ENCODE results near the gene WDR86. TPM values are rescaled to one million over a fixed set of nuclear protein-coding genes. Genes with fewer than 3 reads are reported as not detected.

WDR86 gene
- total RNA-seq, 1 donor, result 1.1 TPM

- DNase-seq (ENCODE audit: low read depth in 2 of 3, low spot score in 2 of 3), result peak; percentile 42 to 64 (median 63)
Observed at GRCh38 chr7:151408839-151409666, 785 bp downstream of the WDR86 start.

DNA sequence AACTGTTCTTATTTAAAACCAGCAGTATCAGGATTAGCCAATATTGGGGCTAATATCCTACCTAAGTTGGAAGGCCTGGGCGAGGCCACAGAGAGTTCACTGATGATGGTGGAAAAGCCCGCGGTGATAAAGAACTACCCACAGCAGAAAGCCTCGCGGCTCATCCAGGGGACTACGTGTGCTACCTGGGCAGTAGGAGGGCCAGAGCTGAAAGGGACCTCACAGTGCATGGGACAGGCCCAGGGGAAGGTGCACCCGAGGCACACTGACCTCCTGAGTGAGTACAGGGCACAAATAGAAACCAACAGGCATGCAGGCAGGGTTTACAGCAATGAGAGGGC lies 1.4 kb downstream of the WDR86 start:
- DNase-seq (ENCODE audit: low read depth in 2 of 3, low spot score in 2 of 3), result no peak

DNA sequence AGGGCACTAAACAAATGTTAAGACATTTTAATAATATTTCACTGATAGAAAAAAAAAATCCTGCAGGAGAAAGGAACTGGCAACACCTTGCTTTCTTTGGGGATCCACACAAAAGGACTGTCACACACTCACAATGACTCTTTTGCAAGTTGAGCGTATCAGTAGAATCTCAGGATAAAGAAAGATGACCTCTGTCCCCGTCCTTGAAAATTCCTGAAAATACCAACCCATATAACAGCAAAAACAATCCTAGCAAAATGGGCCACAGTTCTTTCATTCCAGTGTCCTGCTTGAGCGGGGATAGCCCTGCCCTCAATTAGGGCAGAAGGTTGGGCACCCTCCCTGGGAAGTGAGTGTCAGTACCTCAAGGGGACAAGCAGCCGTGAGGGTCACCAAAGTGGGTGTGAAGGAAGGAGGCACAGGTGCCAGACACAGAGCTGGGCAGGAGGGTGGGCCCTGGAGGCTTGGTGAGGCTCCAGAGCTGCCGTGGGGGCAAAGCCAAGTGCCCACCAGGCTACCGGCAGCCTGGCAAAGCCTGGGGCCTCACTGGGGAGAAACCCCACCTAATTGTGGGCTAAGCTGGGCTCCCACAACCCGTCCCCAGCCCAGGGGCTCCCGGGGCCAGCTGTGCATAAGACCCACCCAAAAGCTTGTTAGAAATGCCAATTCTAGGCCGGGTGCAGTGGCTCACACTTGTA lies 2.8 kb downstream of the WDR86 start:
- no peak for DNase-seq (ENCODE audit: low read depth in 2 of 3, low spot score in 2 of 3)

GRCh38 chr7:151406051-151406875 lies 3.6 kb downstream of the WDR86 start:
- DNase-seq (ENCODE audit: low read depth in 2 of 3, low spot score in 2 of 3), result no peak

- no peak for DNase-seq (ENCODE audit: low read depth in 2 of 3, low spot score in 2 of 3)
Observed at GRCh38 chr7:151405588-151405987, 4.2 kb downstream of the WDR86 start.

GRCh38 chr7:151405056-151405455 lies 4.8 kb downstream of the WDR86 start:
- no peak for DNase-seq (ENCODE audit: low read depth in 2 of 3, low spot score in 2 of 3)

- no peak for DNase-seq (ENCODE audit: low read depth in 2 of 3, low spot score in 2 of 3)
Observed at GRCh38 chr7:151404216-151405011, 5.4 kb downstream of the WDR86 start.

DNA sequence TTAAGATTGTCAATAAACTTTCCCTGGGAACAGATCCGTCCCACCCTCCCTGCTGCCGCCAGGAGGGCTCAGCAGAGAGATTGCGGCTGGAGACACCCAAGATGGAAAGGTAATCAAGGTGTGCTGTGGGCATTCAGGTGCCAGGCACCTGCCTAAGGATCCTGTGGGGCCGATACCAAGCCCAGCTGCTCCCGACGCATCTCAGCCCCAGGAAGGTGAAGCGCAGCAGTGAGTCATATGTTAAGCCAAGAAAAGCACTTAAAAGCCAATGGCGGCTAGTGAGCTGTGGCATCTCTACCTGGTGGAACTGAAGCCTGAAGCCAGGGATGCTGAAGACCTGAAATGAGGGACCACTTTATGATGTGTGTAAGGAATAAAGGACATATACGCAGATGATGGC lies 6.1 kb downstream of the WDR86 start:
- no peak for DNase-seq (ENCODE audit: low read depth in 2 of 3, low spot score in 2 of 3)

DNA sequence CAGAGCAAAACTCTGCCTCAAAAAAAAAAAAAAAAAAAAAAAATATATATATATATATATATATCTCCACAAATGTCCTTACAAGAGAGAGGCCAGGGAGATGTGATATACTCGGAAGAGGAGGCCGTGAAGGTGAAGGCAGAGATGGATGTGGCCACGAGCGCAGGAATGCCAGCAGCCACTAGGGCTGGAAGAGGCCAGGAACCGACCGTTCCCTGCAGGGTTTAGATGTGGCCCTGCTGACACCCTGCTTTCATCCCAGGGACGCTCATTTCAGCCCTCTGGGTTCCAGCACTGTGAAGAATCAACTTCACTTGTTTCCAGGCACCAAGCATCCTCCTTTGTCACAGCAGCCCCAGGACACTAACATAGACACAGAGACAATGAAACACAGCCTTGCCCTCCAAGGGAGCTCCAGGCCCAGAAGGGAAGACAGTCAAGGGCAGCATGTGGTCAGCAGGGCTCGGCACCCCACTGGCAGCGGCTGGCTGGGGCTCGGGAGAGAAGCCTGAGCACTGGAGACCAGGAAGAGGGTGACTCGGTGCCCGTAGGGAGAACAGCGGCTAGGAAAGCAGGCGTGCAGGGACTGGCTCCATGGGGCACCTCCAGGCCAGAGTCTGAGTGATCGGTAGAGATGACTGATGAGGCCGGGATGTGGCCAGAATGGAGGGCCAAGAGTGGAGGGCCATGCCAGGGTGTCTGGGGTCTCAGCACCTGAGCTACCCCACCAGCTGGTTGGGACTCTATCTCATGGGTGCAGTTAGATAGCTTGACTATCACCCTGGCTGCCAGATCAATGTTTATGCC lies 7.6 kb downstream of the WDR86 start:
- DNase-seq (ENCODE audit: low read depth in 2 of 3, low spot score in 2 of 3), result no peak

GRCh38 chr7:151400626-151401315 lies 9.1 kb downstream of the WDR86 start:
- DNase-seq (ENCODE audit: low read depth in 2 of 3, low spot score in 2 of 3), result no peak

DNA sequence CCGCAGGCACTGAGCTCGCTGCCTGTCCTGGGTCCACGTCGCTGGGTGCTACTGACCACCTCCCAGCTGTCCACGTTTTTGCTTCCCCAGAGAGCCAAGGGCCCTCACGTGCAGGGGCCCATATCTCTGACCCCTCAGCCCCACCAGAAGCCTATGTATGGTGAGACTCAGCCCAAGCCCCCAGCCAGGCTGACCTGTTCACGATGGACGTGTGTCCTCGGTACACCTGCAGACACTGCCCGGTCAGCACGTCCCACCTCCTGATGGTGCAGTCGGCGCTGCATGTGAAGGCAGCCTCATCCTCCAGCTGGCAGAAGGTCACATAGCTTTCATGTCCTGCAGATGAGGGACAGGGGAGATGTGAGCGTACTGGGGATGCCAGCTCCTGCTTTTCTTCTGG lies 9.9 kb downstream of the WDR86 start:
- no peak for DNase-seq (ENCODE audit: low read depth in 2 of 3, low spot score in 2 of 3)

- DNase-seq (ENCODE audit: low read depth in 2 of 3, low spot score in 2 of 3), result no peak
Observed at GRCh38 chr7:151399305-151399601, 10.6 kb downstream of the WDR86 start.

- DNase-seq (ENCODE audit: low read depth in 2 of 3, low spot score in 2 of 3), result no peak
Observed at GRCh38 chr7:151398446-151399304, 11.2 kb downstream of the WDR86 start.

DNA sequence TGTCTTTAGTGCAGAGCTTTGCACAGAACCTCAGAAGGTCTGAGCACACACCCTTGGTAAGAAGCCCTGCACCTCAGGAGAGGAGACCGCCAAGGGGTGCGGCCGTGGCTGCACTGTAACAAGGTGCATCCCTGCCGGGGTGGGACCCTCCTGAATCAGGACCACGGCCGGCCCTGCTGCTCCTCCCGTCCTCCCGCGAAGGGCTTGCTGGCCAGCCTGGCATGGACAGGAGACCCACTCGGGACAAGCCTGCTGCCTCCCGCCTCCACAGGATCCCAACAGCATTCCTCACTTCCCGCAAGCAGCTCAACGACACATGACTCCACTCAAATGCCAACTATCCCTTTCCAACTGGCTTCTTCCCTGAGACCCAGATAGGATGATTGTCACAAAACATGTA lies 12.8 kb downstream of the WDR86 start:
- no peak for DNase-seq (ENCODE audit: low read depth in 2 of 3, low spot score in 2 of 3)

DNA sequence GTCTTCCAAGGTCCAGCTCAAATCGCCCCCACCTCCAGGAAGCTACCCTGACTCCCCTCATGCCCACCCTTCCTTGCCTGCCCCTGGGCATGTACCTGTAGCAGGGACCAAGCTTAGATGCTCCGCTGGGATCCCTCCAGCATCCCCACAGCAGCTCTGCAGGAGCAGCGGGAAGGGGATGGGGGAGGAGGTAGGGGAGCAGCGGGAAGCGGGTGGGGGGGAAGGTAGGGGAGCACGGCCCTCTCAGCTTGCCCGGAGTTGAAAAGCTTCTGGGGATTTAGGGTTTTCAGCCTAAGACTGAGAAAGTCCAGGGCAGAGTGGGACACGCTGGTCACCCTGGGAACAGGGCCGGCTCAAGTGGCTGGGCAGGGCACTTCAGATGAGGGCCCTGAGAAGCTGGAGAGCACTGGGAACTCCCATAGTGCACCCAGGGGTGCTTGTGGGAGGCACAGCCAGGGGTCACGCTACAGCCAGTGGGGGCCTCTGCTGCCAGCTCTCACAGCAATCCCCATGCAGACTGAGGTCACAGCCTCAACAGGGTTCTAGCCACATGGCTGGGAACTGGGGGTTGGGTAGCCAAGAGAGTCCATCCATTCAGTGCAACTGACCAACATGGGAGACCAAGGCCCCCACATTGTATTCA lies 13.4 kb downstream of the WDR86 start:
- DNase-seq (ENCODE audit: low read depth in 2 of 3, low spot score in 2 of 3), result no peak

- no peak for DNase-seq (ENCODE audit: low read depth in 2 of 3, low spot score in 2 of 3)
Observed at GRCh38 chr7:151395036-151395367, 14.8 kb downstream of the WDR86 start.

DNA sequence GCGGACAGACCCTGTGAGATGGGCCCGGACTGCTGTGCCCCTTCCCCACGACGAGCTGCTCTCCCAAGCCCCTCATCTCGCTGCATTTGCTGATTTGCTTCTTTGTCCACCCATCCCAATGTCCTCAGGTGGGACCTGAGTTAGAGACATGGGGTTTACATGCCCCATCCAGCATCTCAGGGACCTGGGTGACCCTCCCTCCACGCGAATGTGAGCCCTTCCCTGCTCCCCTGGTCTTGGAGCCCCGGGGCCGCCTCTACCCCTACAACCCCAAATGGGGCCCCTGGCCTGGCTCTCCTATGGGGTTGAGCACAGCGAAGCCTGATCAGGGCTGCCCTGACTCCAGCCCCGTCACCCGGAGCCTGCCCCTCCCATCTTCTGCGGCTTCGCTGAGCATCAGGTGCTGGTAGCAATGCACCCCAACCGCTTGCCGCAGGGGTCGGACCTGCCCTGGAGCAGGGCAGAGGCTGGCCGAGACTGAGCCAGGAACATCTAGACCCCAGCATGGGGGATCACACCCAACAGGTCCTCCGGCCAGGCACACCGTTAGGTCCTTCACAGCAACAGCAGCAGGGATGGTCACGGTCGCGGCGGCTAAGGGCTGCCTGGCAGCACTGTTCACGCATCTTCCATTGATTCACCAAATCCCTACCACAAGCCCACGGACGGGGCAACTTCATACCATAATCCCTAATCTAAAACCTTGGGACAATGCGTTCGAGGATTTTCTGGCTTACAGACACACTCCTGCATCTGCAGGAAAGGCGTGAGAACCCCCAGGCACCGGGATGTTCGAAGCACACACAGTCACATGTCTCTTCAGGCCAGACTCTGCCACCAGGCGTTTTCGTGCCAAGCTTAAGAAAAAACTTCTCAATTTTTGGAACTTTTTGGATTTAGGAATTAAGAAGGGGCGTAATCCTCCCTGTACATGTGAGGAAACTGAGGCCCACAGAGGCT lies 15.5 kb downstream of the WDR86 start:
- no peak for DNase-seq (ENCODE audit: low read depth in 2 of 3, low spot score in 2 of 3)

Measured in hematopoietic multipotent progenitor cell (in vitro differentiated cells).